Suprapubic skin (tissue), 3 donors: ENCODE results near the gene AGER.

Source experiments
- CTCF ChIP-seq, 2 donors: fragments of 200-600 bp in 1 of 2; fragments of 450-650 bp in 1 of 2; sonication (generic) in 1 of 2; IDR thresholded peaks; one replicate each; pipeline ENCODE4 v1.5.1; 2016 to 2019; ENCODE audit warnings: antibody characterized with exemption in 2 of 2, mild to moderate bottlenecking in 1 of 2, moderate library complexity in 1 of 2
- POLR2AphosphoS5 ChIP-seq, 3 donors: sonication (generic); formaldehyde crosslinking; IDR thresholded peaks; one replicate each; pipeline ENCODE4 v1.6.1; 2017; ENCODE audit warnings: antibody characterized with exemption in 3 of 3

DNA sequence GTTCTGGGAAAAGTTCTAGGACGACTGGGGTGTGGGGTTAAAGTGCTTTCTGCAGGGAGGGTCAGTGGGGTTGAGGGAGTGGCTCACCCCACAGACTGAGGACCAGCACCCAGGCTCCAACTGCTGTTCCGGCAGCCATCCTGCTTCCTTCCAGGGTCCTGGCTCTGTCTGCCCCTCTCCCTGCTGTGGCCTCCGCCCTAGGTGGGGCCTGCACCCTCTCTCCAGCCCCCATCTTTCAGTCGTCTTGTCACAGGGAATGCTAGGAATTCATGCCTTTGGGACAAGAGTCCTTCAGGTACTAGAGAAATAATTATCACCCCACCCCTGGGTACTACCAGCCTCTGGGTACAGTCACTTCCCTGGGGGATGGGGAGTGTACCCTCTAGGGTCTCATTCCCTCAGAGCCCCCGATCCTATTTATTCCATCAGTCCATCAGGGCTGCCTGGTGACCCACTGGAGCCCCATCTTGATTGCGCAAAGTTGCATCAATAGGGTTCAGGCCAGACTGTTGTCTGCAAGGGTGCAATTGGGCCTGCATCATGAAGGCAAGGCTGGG is at the start of gene AGER:
- TF ChIP-seq POLR2AphosphoS5 (IDR thresholded peaks at IDR 0.05) (no peak), CTCF (IDR thresholded peaks at IDR 0.05) (no peak)
